LHCN-M2 (cell line): ENCODE results near the gene RAB29. TPM values are rescaled to one million over a fixed set of nuclear protein-coding genes. Genes with fewer than 3 reads are reported as not detected.

Source experiments
- DNase-seq: peaks from one replicate; pipeline ENCODE4 v3.0.0-alpha.2; 2012; ENCODE audit warnings: low read depth
- total RNA-seq: library from RNA; depleted of rRNA; stranded (reverse); fragments of >200 nt; gene quantifications from 2 replicates; pipeline ENCODE4 v1.2.3, GENCODE V29; 2014

The RAB29 gene
- total RNA-seq, 1 experiment from 2014 or later: 29.3 TPM

DNA sequence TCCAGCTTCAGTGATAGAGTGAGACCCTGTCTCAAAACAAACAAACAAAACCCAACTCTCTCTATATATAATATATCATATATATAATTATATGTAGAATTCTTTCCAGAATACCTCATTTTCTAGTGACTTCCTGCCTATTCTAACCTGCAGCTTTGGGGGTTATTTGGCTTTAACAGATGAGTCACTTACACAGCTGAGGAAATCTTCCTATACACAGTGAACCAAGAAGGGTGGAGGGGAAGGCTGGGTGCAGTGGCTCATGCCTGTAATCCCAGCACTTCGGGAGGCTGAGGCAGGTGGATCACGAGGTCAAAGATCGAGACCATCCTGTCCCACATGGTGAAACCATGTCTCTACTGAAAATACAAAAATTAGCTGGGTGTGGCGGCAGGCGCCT, 9.2 kb downstream of the RAB29 start:
- DNase-seq: peak; percentile 15

DNA sequence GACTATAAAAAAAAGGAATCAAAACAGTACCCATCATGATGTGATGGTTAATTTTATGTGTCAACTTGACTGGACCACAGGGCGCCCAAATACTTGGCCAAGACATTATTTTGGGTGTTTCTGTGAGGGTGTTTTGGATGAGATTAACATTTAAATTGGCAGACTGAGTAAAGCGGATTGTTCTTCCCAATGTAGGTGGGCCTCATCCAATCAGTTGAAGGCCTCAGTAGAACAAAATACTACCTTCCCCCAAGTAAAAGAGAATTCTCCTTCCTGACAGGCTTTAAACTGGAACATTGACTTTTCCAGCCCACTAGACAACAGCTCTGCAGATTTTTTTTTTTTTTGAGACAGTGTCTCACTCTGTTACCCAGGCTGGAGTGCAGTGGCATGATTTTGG, 10.7 kb downstream of the RAB29 start:
- no peak for DNase-seq

DNA sequence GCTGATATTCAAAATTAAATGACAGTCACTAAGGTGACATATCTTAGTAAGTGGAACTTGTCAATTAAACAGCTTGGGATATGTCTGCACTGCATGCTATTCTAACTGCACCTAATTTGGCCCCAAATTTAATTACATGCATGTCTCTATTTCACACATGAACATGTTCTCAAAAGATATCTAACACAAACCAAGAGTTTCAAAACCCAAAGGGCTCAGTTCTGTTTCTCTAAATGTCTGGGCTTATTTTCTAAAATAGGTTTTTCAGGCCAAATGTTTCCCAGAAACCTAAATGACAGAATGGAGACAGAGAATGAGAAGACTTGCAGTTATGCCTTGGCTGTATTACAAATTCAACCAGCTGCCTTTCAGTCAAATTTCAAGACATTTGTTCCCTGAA, 11.3 kb downstream of the RAB29 start:
- no peak for DNase-seq

DNA sequence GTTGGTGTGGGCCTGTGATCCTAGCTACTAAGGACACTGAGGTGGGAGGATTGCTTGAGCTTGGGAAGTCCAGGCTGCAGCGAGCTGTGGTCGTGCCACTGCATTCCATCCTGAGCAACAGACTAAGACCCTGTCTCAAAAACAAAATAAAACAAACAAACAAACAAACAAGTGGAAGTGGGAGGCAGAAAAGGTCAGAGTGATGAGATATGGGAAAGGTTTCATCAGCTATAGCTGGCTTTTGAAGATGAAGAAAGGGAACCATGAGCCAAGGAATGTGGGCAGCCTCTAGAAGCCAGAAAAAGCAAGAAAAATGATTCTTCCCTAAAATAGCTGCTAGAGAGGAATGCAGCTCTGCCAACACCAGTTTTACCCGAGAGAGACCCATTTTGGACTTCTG, 14.7 kb downstream of the RAB29 start:
- DNase-seq: no peak

DNA sequence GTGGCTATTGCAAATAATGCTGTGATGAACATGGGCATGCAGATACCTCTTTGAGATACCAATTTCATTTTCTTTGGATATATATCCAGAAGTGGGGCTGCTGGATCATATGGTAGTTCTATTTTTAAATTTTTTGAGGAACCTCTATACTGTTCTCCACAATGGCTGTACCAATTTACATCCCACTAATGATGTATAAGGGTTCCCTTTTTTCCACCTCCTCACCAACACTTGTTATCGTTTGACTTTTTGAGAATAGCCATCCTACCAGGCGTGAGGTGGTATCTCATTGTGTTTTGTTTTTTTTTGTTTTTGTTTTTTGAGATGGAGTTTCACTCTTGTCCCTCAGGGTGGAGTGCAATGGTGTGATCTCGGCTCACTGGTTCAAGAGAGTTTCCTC, 18.7 kb downstream of the RAB29 start:
- no peak for DNase-seq

DNA sequence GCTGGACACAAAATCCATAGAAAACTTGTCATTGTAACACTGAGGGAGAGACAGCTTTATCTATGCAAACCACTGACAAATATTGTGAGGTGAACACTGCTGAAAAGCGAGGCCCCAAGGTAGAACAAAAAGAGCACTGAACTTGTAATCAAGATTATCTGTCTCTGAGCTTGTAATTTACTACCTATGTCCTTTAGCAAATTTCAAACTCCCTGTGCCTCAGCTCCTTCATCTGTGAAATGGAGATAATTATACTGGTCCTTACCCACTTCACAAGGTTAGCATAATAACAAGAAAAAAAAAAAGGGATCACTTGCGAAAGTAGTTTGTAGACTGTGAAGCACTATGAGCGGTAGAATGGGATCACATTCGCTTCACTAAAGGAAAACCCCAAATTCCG, 20.4 kb downstream of the RAB29 start:
- DNase-seq: no peak

DNA sequence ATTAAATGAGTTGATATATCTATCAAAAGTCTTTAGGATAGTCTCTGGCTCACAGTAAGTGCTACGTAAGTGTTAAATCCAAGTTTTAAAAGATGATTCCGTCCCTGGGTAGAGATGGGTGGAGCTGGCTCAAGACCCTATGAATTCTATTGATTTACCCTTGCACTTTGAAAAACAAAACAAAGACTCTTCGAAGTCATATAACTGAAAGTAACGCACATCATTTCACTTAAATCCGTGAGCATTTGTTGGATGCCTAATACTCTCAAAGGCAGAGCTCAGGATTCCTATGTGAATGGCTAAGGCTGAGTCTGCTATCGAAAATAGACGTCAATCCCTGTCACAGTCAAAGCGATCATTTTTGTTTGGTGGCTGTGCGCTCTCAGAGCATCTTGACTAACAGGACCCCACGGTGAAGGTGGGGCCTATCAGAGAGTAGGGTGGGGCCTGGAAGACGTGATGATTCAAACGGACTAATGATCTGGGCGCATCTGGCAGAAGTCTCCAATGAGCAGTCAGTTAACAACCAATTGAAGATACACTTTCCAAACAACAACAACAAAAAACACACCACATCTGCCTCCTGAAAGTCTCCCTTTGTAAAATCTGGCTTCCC, 24.1 kb downstream of the RAB29 start:
- DNase-seq: peak; percentile 49

DNA sequence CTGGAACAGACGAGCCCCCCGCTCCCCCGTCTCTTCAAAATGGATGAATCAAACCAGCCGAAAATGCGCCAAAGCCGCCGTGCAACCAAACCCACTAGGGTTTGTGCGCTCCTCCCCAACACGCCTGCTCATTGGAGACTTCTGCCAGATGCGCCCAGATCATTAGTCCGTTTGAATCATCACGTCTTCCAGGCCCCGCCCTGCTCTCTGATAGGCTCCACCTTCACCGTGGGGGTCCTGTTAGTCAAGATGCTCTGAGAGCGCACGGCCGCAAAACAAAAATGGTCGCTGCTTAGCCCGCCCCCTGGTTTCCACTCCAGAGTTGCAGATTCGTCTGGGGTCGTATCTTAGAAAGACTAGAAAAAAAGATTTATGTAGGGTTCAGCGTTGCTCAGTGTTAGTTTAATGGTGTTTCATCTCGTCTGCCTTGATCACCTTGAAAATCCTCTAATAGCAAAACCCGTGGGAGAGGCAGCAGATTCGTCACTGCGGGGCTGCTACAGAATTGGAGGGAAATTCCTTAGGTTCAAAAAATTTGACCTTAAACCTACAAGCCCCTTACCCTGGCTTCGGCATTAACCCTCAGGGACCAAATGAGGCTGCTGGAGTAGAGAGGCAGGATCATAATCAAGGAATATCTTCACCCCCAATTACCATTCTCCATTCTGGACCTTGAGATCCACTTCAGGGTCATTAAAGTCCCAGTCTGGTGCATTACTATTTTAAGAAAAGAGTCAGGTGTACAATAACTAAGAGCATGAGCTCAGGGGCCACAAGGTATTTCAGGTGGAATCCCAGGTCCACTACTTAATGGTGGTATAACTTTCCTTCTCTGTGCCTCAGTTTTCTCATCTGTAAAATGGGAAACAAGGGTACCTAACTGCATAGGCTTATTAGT, 24.9 kb downstream of the RAB29 start, which contains the start of gene NUCKS1:
Gene NUCKS1 (minus strand): TSS at position 45 of the 898 bp plus-strand sequence. CDS start 209 bp downstream, outside the sequence.
- peak; percentile 100 for DNase-seq

DNA sequence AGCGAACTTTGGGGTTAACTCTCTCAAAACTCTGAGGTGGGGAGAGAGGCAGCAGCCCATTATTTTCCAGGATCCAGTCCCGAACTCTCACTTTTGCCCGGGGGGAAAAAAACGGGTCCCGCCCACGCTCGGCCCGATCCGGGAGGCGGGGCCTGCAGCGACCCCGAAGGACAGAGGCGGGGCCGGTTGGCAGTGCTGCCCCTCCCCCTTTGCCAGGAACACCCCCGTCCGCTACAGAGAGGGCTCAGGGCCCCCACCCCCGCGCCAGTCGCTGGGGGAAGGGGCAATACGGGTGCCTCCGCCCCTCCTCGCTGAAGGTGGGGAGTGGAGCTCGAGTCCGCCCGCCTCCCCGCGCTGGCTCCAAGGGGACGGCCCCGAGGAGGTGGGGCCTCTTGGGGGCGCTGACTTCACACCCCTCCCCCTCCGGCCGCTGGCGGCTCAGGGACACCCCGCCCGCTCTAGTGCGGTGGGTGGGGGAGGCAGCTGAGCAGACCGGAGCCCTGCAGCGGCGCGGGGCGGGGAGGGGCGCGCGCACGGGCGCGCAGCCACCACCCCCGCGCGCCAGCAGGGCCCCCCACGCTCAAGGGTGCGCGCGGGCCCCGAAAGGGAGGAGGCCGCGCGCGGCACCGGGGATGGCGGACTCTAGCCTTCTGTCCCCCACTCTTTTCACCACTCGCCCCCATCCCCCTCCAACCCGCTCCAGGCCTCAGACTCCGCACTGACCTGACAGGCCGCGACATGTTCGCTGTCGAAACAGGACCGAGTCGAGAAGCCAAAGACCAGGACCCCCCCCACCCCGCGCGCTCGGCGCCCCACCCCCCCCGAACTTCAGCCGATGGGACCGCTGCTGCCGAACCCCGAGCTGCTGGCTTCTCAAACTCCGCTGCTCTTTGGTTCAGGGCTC, 25.8 kb downstream of the RAB29 start:
- DNase-seq: peak; percentile 94

DNA sequence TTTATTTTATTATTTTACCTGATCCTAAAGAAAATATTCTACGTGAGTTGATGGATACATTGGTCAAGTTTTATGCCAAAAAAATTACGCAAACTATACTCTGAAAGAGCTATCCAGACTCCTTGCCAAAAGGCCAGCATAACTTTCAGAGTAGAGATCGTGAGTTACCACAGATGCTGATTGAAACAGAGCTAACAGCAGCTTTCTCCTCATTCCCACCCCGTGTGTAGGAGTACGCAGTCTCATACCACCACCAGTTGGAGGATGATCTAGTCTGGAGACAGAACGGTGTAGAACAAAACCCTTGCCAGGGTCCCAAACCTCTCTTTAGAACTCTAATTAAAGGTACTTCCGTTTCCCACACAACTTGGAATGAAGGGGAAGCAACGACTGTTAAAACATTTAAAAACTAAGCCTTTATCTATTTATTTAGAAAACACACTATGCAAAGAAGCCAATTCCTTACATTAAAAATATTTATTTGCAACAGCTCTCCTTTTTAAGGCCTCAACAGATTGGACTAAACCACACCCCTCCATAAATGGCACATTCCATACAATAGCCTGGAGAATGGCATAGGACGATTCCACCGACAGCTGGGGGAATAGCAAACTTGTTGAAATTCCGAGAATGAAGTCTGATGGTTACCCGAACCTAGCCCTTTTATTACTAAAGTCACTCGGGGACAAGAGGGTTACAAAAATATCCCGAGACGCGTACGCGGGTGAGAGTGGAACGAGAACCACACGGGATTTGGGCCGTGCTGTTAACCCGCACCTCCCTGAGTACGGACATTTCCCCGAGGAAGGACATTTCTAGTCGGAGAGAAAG, 26.7 kb downstream of the RAB29 start:
- DNase-seq: peak; percentile 61

DNA sequence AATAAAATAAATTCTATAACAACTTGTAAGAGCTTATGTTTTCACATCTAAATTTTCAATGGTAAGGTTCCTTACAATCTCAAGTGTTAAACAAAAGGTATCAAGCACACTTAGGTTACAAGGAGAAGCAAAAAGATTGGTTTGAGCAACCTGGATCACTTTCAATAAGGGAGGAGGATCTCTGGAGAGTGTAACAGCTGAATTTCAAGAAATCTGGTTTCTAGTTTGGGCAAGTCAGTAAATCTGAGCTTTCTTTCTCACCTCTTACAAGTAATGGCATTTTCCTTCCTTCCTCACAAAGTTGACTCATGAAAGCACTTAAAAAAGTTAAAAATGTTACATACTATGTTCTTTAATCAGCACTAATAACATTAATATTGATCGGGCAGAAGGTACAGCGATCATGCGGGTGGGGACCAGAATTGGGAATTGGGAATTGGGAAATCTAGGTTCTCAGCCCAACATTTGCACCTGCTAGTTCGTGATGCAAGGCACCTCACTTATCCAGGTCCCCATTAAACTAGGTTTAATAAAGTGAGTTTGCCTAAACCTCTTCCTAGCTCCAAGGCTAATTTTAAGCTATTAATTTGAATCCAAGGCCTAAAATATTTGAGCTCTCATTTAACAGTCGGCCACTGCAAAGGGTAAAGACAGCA, 28.4 kb downstream of the RAB29 start:
- DNase-seq: no peak

DNA sequence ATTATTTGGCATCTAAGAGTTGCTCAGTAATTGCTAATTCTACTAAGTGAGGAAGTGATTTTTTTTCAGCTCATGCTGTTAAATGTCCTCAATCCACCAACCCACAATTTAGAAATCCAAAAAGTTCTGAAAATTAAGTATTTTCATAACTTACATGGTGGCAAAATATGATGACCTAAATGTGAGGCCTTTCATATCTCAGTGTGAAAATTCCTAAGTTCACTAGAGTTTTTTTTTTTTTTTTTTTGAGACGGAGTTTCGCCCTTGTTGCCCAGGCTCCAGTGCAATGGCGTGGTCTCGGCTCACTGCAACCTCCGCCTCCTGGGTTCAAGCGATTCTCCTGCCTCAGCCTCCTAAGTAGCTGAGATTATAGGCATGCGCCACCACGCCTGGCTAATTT, 30.9 kb downstream of the RAB29 start:
- no peak for DNase-seq

DNA sequence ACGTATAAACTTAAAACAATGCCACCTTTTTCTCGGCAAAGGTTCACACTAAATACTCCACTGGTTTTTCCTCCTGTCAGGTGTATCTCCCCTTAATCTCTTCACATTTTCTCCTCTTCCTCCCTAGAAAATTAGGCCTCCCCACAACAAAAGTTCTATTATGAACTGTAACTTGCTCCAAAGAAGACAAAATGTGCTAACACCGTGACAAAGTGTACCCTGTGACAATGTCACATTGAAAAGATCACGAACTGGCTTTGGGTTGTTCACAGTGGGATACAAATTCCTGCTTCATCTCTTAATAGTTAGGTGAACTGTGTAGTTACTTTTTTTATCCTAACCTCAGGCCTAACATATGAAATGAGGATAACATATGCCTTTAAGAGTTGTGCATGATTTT, 31.3 kb downstream of the RAB29 start:
- DNase-seq: no peak

DNA sequence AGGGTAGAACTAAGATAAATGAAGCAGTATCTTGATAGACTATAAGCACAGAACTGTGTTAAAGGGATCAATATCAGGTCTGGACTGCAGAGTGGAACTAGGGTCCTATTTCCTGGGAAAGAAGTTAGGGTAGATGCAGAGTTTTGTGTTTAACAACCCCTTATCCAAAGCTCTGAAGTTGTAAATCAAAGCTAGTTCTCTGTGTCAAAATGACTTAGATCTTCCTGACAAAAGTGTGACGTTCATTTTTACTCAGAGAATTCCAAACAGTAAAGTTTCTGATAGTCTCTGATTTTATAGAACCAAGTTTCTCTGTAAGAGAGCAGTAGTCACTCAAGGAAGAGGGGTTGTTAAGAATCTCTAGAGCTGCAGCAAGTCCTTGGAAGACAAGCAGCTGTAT, 33.6 kb downstream of the RAB29 start:
- no peak for DNase-seq

DNA sequence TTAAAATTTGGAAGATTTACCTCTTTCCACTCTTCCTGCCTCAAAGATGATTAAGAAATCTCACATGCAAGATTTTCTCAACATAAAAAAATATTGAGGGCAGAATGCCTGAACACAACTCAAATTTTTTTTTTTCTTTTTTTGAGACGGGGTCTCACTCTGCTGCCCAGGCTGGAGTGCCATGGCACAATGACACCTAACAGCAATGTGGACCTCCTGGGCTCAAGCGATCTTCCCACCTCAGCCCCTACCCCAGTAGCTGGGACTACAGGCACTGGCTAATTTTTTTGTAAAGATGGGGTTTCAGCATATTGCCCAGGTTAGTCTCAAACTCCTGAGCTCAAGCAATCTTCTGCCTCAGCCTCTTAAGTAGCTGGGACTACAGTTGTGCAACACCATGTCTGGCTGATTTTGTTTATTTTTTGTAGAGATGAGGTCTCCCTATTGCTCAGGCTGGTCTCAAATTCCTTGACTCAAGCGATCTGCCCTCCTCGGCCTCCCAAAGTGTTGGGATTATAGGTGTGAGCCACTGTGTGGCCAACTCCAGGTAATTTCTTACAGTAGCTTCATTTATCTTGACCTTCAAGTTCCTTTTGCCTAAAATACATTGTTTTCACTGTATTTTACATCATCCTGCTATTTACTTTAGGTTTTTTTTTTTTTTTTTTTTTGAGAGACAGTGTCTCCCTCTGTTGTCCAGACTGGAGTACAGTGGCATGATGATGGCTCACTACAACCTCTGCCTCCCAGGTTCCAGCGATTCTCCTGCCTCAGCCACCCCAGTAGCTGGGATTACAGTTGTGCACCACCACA, 35.7 kb downstream of the RAB29 start:
- DNase-seq: peak; percentile 58

DNA sequence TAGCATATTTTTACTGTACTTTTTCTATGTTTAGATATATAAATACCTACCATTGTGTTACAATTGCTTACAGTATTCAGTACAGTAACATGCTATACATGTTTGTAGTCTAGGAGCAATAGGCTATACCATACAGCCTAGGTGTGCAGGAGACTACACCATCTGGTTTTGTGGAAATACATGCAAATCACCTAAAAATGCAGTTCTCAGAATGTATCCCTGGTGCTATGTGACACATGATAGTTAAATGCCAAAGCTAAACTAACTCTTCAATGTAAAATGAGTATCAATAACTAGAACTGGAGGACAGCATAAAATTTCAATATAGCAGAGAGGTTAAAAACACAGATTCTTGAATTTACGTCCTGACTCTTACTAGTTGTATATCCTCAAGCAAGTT, 40.1 kb downstream of the RAB29 start:
- no peak for DNase-seq

DNA sequence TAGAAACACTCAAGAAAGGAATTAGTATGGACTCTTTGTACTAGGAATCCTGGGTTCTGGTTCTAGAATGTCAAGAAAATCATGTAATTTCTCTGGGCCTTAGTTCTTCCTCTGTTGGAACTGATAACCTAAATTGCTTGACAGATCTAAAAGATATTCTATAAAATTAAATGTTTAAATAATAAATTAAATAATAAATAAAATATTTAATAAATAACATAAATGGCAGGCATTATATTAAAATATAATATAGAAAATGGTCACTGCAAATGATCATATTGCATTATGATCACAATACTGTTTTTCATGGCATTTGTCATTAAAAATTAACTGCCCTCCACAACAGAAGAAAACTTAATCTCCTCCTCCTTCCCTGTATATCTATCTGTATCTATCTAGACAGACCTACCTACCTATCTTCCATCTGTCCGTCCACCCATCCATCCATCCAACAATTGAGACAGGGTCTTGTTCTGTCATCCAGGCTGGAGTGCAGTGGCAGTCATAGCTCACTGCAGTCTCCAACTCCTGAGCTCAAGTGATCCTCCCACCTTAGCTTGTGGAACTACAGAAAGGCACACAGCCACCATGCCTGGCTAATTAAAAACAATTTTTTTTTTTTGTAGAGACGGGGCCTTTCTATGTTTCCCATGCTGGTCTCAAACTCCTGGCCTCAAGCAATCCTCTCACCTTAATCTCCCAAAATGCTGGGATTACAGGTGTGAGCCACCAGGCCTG, 41.7 kb downstream of the RAB29 start:
- no peak for DNase-seq

DNA sequence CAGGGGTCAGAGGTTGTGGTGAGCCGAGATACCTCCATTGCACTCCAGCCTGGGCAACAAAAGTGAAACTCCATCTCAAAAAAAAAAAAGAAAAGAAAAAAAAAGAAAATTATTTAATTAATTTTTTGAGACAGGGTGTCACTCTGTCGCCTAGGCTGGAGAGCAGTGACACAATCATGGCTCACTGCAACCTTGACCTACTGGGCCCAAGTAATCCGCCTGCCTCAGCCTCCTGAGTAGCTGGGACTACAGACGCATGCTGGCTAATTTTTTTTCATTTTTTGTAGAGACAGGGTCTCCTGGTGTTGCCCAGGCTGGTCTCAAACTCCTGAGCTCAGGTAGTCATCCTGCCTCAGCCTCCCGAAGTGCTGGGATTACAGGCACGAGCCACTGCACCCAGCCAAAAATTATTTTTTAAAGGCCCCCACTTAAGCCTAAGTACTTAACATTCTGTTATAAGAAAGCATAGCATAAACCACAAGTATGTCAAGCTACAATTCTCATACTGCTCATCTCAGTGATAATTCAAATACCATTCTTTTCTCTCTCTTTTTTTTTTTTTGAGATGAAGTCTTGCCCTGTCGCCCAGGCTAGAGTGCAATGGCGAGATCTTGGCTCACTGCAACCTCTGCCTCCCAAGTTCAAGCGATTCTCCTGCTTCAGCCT, 45.2 kb downstream of the RAB29 start:
- no peak for DNase-seq
